HG03565 (cell line): ENCODE data around the gene P2RX4.
A peak's percentile ranks its signal among the peaks of the same experiment; 100 is the strongest.
"Not testable (repeated sequence)": the region's sequence is repeated elsewhere in the genome, so short reads cannot be mapped to it uniquely, and the experiment has no call there.

ENCODE experiments used
- ATAC-seq: cut with Tn5 transposase; IDR thresholded peaks from one replicate; pipeline ENCODE4 v1.9.1; 2021; ENCODE audit warnings: mild to moderate bottlenecking, moderate library complexity; ENCODE audit not compliant: unreplicated experiment

P2RX4 gene, protein sequence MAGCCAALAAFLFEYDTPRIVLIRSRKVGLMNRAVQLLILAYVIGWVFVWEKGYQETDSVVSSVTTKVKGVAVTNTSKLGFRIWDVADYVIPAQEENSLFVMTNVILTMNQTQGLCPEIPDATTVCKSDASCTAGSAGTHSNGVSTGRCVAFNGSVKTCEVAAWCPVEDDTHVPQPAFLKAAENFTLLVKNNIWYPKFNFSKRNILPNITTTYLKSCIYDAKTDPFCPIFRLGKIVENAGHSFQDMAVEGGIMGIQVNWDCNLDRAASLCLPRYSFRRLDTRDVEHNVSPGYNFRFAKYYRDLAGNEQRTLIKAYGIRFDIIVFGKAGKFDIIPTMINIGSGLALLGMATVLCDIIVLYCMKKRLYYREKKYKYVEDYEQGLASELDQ

DNA sequence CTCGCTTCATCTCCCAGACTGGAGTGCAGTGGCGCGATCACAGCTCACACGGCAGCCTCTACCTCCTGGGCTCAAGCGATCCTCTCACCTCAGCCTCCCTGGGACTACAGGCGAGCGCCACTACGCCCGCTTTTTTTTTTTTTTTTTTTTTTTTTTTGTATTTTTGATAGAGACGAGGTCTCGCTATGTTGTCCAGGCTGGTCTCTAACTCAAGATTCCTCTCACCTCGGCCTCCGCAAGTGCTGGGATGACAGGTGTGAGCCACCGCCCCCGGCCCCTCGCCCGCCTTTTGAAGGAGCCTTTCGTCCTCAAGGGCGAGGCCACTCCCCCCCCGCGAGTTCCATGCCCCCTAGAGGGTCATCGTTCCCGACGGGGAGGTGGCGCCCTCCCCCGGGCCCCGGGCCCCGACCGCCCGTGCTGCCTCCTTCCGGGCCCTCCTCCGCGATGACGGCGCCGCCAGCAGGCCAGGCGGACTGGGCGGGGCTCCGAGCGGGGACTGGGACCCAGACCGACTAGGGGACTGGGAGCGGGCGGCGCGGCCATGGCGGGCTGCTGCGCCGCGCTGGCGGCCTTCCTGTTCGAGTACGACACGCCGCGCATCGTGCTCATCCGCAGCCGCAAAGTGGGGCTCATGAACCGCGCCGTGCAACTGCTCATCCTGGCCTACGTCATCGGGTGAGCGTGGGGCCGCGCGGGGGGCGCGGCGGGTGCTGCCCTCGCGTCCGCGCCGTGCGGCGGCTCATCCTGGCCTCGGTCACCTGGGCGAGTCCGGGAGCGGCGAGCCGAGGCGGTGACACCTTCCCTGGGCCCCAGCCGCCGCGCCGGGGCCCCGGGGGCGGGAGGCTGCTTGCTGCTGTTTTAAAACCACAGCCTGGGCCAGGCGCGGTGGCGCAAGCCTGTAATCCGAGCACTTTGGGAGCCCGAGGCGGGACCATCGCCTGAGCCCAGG lies at the start of gene P2RX4:
P2RX4 (plus strand) TSS at position 506 of the 949 bp plus-strand sequence; CDS start at position 542, 36 bp downstream.
- peak; percentile 67 for ATAC-seq

DNA sequence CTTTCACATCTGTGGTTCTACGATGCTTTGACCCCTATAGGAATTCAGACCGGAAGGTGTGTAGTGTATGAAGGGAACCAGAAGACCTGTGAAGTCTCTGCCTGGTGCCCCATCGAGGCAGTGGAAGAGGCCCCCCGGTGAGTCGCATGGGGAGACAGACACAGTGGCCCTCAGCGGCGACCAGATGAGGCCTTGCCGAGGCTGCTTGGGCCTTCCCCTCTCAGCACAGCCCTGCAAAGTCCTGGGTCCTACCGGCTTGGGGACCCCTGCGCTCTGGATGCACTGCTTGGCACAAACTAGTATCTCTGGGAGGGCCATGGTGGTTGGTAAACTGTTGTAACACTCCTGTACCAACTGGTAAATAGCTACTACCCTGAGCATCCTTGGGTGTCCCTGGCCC lies 47.5 kb upstream of the P2RX4 start:
- no peak for ATAC-seq

DNA sequence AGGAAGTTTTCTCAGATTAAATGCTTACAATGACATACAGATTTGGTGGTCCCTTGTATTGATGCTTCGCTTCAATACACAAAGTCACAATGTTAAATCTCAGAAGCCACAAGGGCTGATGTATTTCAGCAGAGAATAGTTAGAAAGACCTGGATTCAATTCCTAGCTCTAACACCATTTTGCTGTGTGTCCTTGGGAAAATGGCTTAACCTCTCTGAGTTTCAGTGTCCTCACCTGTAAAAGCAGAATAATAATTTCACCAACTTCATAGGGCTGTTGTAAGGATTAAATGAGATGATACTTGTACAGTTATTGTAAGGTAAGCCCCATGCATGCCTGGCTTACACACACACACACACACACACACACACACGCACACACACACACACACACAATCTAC lies 46.9 kb upstream of the P2RX4 start:
- ATAC-seq: no peak

DNA sequence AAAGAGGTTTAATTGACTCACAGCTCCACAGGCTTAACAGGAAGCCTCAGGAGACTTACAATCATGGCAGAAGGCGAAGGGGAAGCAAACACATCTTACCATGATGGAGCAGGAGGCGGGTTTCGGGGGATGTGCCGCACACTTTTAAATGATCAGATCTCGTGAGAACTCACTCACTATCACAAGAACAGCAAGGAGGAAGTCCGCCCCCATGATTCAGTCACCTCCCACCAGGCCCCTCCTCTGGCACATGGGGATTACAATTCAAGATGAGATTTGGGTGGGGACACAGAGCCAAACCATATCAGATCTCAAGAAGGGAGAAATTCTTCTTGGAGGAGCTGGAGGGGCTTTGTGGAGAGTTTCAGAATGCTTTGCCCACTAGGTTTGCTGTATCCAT lies 45.1 kb upstream of the P2RX4 start:
- not testable (repeated sequence) for ATAC-seq

DNA sequence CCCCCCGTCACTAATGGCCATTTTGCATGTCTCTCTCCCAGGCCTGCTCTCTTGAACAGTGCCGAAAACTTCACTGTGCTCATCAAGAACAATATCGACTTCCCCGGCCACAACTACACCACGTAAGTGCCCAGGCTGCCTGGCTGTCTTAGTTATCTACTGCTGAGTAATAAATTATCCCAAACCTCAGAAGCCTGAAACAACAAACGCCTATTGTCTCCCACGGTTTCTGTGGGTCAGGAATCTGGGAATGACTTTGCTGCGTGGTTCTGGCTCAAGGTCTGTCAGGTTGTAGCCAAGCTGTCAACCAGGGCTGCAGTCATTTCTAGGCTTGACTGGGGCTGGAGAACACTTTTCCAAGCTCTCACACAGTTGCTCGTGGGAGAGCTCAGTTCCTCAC lies 44.6 kb upstream of the P2RX4 start:
- no peak for ATAC-seq

DNA sequence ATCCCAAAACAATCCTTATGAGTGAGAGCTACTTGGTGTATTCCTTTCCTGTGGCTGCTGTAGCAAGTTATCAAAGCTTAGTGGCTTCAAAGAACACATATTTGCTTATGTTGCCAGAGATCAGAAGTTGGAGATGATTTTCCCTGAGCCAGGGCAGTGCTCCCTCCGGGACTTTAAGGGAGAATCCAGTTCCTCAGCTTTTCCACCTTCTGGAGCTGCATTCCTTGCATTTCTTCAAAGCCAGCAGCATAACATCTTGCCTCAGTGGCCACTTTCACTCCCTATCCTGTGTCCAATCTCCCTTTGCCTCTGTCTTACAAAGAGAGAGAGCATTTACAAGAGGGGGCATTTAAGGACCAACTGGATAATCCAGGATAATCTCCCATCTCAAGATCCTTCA lies 43.6 kb upstream of the P2RX4 start:
- ATAC-seq: no peak

DNA sequence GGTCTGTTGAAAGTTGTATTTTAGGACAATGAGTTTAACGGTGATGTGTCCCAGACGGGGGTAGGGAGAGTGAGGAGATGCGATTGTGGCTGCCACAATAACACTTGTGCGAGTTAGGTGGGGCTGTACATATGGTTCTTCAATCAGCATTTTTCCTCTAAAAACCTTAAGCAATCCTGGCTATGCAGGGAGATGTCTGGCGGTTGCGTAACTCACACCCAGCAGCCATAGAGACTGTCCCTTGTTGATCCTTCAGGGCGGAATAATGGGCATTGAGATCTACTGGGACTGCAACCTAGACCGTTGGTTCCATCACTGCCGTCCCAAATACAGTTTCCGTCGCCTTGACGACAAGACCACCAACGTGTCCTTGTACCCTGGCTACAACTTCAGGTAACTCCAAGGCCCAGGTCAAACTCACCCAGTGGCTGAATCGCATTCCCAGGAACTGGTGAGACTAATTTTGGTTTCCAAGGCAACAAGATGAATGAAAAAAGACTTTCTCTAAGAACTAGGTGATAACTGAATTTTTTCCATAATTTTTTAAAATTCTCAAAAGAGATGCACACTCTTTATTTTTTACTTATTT lies 42.6 kb upstream of the P2RX4 start:
- ATAC-seq: no peak

DNA sequence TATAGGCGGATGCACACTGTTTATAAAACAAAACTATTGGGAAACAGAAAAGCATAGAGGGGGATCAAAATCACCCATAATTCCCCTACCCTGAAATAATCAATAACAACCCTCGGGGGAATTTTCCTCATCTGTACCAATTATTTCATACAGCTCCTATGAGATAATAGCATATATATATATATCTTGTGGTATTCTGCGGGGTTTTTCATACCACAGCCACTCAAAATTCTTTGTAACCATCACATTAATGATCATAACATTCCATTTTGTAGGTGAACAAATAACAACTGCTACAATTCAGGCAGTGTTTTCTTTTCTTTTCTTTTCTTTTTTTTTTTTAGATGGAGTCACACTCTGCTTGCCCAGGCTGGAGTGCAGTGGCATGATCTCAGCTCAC lies 42.0 kb upstream of the P2RX4 start:
- no peak for ATAC-seq

DNA sequence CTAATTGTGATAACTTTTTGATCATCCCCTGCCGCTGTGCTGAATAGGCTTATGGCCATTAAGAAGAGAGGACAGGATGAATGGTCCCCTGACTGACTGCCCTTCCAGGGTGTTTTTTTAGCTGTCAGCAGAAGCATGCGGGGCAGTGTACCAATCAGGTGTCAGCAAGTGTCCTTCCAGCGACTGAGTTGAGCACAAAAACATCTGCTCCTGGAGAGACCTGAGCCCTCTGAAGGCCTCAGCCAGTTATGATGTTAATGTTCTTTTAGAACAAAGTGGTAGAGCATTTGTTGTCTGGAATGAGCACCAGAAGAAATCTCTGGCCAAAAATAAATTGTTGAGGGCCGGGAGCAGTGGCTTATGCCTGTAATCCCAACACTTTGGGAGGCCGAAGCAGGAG lies 39.8 kb upstream of the P2RX4 start:
- ATAC-seq: no peak

DNA sequence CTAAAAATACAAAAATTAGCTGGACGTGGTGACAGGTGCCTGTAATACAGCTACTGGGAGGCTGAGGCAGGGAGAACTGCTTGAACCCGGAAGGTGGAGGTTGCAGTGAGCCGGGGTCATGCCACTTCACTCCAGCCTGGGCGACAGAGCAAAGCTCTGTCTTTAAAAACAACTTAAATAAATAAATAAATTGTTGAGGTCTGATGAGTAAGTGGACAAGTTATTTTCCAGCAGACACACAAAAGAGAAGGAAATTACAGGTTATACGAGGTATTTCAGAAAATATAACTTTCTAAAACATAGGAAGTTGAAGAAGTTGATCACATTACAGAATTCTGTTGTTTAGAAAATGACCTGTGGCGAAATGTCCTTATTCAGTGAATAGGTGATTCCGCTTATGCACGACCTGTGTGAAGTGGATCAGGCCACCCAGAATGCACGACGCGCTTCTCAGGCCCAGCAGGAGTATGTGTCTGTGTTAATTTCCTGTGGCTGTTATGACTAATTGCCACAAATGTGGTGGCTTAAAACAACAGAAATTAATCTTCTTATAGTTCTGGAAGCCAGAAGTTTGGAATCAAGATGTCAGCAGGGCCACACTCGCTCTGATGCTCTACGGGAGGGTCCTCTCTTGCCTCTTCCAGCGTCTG lies 39.2 kb upstream of the P2RX4 start:
- ATAC-seq: no peak

DNA sequence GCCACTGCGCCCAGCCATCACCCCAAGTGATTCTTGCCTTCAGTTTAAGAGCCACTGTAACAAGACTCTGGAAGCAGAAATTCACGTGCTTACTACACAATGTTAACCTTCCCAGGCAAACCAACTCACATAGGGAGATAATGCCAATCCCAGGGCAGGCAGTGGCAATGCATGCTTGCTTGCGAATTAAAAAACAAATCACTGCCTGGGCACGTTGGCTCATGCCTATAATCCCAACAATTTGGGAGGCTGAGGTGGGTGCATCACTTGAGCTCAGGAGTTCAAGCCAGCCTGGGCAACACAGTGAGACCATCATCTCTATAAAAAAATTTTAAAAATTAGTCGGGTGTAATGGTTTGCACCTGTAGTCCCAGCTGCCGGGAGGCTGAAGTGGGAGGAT lies 37.8 kb upstream of the P2RX4 start:
- no peak for ATAC-seq

DNA sequence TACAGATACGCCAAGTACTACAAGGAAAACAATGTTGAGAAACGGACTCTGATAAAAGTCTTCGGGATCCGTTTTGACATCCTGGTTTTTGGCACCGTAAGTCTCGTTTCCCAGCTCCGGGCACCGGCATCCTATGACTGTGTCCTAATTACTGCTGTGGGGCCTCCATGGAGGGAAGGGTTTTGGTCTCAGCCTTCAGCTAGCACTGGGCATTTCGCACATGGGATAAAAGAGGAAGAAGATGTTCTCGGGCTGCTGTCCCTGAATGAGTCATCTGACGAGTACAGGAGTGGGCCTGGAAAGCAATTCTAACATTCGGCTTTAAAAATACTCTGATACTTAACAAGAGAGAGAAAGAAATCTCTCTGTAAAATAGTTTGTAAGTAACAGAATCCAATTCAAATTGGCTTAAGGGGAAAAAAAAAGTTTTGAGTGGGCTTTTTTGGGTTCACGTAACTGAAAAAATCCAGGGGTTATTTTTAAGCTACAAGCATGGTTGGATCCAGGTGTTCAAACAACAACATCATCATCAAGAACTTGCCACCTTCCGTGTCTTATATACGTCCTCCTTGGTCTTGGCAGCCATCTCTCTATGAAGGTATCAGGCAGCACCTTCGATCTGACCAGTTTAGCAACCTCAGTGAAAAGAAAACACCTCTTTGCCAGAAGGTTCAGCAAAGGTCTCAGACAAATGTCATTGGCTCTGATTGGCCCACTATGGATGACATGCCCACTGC lies 34.4 kb upstream of the P2RX4 start:
- no peak for ATAC-seq

DNA sequence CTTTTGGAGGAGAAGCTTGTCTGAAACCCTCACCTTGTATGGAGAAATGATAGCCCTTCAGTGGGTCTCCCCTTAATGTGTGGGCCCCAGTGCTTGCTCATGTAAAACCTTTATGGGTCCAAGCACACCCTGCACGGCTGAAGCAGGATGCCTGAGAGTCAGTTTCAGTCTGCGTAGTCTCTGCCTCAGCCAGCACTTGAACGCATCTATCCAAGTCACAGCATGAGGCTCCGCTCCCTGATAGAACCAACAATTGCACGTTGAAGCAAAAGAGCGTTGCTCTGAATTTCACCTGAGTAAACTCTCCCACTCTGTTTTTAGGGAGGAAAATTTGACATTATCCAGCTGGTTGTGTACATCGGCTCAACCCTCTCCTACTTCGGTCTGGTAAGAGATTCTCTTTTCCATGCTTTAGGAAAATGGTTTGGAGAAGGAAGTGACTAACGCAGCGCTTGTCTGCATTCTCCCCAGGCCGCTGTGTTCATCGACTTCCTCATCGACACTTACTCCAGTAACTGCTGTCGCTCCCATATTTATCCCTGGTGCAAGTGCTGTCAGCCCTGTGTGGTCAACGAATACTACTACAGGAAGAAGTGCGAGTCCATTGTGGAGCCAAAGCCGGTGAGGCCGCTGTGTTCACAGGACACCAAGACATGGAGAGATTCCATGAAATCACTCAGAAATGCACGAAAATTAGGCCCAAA lies 33.0 kb upstream of the P2RX4 start:
- ATAC-seq: no peak

DNA sequence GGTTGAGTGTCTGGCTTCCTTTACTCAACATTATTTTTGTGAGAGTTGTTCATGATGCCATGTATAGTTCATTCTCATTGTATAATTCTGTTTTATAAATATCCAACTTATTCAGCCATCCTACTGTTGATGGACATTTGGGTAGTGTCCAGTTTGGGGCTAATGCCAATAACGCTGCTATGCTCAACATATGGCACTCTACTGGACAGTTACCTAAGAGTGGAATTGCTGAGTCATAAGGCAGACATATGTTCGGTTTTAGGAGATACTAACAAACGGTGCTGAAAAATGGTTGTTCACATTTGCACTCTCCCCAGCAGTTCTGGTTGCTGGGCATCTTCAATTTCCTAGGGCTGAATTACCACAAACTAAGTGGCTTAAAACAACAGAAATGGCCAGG lies 28.7 kb upstream of the P2RX4 start:
- no peak for ATAC-seq

DNA sequence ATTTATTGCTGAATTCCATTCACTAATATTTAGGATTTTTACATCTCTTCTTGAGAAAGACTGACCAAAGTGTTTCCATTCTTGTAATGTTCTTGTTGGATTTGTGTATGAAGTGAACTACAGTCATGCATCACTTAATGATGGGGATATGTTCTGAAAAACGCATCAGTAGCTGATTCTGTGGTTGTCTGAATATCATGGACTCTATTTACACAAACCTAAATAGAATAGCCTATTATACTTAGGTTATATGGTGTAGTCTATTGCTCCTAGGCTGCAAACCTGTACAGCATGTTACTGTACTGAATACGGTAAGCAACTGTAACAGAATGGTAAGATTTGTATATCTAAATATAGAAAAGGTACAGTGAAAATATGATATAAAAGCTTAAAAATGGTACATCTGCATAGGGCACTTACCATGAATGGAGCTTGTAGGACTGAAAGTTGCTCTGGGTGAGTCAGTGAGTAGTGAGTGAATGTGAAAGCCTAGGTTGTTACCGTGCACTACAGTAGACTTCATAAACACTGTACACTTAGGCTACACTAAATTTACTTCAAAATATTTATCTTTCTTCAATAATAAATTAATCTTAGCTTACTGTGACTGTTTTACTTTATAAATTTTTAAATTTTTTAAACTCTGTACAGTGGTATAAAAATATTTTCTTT lies 27.6 kb upstream of the P2RX4 start:
- ATAC-seq: no peak

DNA sequence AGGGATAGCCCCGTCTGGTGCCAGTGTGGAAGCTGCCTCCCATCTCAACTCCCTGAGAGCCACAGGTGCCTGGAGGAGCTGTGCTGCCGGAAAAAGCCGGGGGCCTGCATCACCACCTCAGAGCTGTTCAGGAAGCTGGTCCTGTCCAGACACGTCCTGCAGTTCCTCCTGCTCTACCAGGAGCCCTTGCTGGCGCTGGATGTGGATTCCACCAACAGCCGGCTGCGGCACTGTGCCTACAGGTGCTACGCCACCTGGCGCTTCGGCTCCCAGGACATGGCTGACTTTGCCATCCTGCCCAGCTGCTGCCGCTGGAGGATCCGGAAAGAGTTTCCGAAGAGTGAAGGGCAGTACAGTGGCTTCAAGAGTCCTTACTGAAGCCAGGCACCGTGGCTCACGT lies 25.5 kb upstream of the P2RX4 start:
- no peak for ATAC-seq

DNA sequence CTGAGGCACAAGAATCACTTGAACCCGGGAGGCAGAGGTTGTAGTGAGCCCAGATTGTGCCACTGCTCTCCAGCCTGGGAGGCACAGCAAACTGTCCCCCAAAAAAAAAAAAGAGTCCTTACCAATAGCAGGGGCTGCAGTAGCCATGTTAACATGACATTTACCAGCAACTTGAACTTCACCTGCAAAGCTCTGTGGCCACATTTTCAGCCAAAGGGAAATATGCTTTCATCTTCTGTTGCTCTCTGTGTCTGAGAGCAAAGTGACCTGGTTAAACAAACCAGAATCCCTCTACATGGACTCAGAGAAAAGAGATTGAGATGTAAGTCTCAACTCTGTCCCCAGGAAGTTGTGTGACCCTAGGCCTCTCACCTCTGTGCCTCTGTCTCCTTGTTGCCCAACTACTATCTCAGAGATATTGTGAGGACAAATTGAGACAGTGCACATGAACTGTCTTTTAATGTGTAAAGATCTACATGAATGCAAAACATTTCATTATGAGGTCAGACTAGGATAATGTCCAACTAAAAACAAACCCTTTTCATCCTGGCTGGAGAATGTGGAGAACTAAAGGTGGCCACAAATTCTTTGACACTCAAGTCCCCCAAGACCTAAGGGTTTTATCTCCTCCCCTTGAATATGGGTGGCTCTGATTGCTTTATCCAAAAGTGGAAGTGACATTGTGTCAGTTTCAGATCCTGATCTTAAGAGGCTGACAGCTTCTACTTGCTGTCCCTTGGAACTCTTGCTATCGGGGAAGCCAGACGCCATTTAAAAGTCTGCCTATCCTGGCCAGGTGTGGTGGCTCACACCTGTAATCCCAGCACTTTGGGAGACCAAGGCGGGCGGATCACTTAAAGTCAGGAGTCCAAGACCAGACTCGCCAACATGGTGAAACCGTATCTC lies 24.7 kb upstream of the P2RX4 start:
- ATAC-seq: no peak

DNA sequence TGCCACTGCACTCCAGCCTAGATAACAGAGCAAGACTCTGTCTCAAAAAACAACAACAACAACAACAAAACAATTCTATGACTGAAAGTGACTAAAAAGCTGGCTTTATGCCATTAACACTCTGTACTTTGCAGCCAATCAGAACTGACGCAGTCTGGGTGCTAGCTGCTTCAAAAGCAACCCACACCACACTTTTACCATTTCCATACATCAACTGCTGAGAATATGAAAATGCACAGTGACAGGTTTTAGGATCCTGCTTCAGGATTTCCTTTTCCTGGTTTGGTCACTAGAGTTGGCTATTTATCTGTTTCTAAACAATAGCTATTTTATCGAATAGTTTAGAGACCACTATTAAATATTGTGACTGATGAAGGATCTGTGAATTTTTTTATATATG lies 23.1 kb upstream of the P2RX4 start:
- no peak for ATAC-seq
